ENCODE data around the gene MYO7B.
A peak's percentile ranks its signal among the peaks of the same experiment; 100 is the strongest.

MYO7B gene

GRCh38 chr2:127658146-127658545 is 122.7 kb downstream of the MYO7B start:
- H3K79me2 ChIP-seq (ENCODE audit: insufficient read depth, low read length) = no peaks in the 10 kb centered on the region
- H3K4me2 ChIP-seq (ENCODE audit: insufficient read depth, low read length) = no peak overlapping the region
- H3K36me3 ChIP-seq (ENCODE audit: insufficient read depth, low read length) = no peaks in the 10 kb centered on the region
- H3K4me3 ChIP-seq (ENCODE audit: low read depth in 1 of 2, low read length in 2 of 2) = no peak overlapping the region
- no peaks in the 10 kb centered on the region for H3K27me3 ChIP-seq (ENCODE audit: insufficient read depth, low read length, poor library complexity)
- TF ChIP-seq CTCF (IDR thresholded peaks at IDR 0.05; ENCODE audit: borderline replicate concordance, extremely low read depth, low read length, poor library complexity, severe bottlenecking) = no peak
- TF ChIP-seq EZH2 (IDR thresholded peaks at IDR 0.05; ENCODE audit: borderline replicate concordance, low read depth, low read length, severe bottlenecking) = no peak
- peaks cover 12% of the 10 kb centered on the region for H3K4me1 ChIP-seq (ENCODE audit: insufficient read depth, low read length)
- no peak overlapping the region for H3K9ac ChIP-seq (ENCODE audit: low read depth, low read length)
- H3K9me3 ChIP-seq (ENCODE audit: insufficient read depth, low read length, severe bottlenecking) = no peaks in the 10 kb centered on the region
- no peak for ATAC-seq (ENCODE audit: insufficient read depth, low read depth)
- no peak overlapping the region for H2AFZ ChIP-seq (ENCODE audit: low read depth, low read length)
- no peak overlapping the region for H3K27ac ChIP-seq (ENCODE audit: low read length)
- no peaks in the 10 kb centered on the region for H4K20me1 ChIP-seq (ENCODE audit: insufficient read depth, low read length)
- DNase-seq = no peak

- no peak for TF ChIP-seq CTCF (IDR thresholded peaks at IDR 0.05; ENCODE audit: borderline replicate concordance, extremely low read depth, low read length, poor library complexity, severe bottlenecking)
- TF ChIP-seq EZH2 (IDR thresholded peaks at IDR 0.05; ENCODE audit: borderline replicate concordance, low read depth, low read length, severe bottlenecking) = no peak
- H3K27ac ChIP-seq (ENCODE audit: low read length) = peak overlapping the region; percentile 8; the same call in 1 of the 2 replicates
- H3K4me1 ChIP-seq (ENCODE audit: insufficient read depth, low read length) = peaks cover 8% of the 10 kb centered on the region
- ATAC-seq (ENCODE audit: insufficient read depth, low read depth) = no peak
- H3K27me3 ChIP-seq (ENCODE audit: insufficient read depth, low read length, poor library complexity) = no peaks in the 10 kb centered on the region
- no peak overlapping the region for H3K4me3 ChIP-seq (ENCODE audit: low read depth in 1 of 2, low read length in 2 of 2)
- H2AFZ ChIP-seq (ENCODE audit: low read depth, low read length) = no peak overlapping the region
- no peak overlapping the region for H3K4me2 ChIP-seq (ENCODE audit: insufficient read depth, low read length)
- no peaks in the 10 kb centered on the region for H3K79me2 ChIP-seq (ENCODE audit: insufficient read depth, low read length)
- no peaks in the 10 kb centered on the region for H4K20me1 ChIP-seq (ENCODE audit: insufficient read depth, low read length)
- no peak for DNase-seq
- H3K9ac ChIP-seq (ENCODE audit: low read depth, low read length) = no peak overlapping the region
- H3K36me3 ChIP-seq (ENCODE audit: insufficient read depth, low read length) = no peaks in the 10 kb centered on the region
- H3K9me3 ChIP-seq (ENCODE audit: insufficient read depth, low read length, severe bottlenecking) = no peaks in the 10 kb centered on the region
These were observed 123.3 kb downstream of the MYO7B start for GRCh38 chr2:127658641-127659407.

GRCh38 chr2:127659408-127660290 is 124.2 kb downstream of the MYO7B start:
- Histone ChIP-seq H3K27me3 (ENCODE audit: insufficient read depth, low read length, poor library complexity) (no peaks in the 10 kb centered on the region), H3K9me3 (ENCODE audit: insufficient read depth, low read length, severe bottlenecking) (no peaks in the 10 kb centered on the region)

More at GRCh38 chr2:127659408-127660290, 124.2 kb downstream of the MYO7B start:
- H3K9ac ChIP-seq (ENCODE audit: low read depth, low read length) = no peak overlapping the region
- DNase-seq (peak; percentile 48), ATAC-seq (ENCODE audit: insufficient read depth, low read depth) (peak; percentile 55)
- H3K4me1 ChIP-seq (ENCODE audit: insufficient read depth, low read length) = peaks cover 8% of the 10 kb centered on the region
- no peaks in the 10 kb centered on the region for H3K36me3 ChIP-seq (ENCODE audit: insufficient read depth, low read length)
- peak overlapping the region; percentile 47; the same call in 1 of the 2 replicates for H3K27ac ChIP-seq (ENCODE audit: low read length)
- H3K4me3 ChIP-seq (ENCODE audit: low read depth in 1 of 2, low read length in 2 of 2) = no peak overlapping the region
- H3K79me2 ChIP-seq (ENCODE audit: insufficient read depth, low read length) = no peaks in the 10 kb centered on the region
- H2AFZ ChIP-seq (ENCODE audit: low read depth, low read length) = 0 out of 2 replicates have a peak overlapping the region, but pooled peaks have one; percentile 19
- no peak overlapping the region for H3K4me2 ChIP-seq (ENCODE audit: insufficient read depth, low read length)
- no peaks in the 10 kb centered on the region for H4K20me1 ChIP-seq (ENCODE audit: insufficient read depth, low read length)
- TF ChIP-seq EZH2 (IDR thresholded peaks at IDR 0.05; ENCODE audit: borderline replicate concordance, low read depth, low read length, severe bottlenecking) (no peak), CTCF (IDR thresholded peaks at IDR 0.05; ENCODE audit: borderline replicate concordance, extremely low read depth, low read length, poor library complexity, severe bottlenecking) (no peak)
